ENCODE measurements around the gene CNR2. TPM values are rescaled to one million over a fixed set of nuclear protein-coding genes. Genes with fewer than 3 reads are reported as not detected.

The CNR2 gene
- total RNA-seq, 1 experiment from 2014 or later: not detected

- CTCF ChIA-PET: no interaction called here
- no peak overlapping the region for H3K27ac ChIP-seq (ENCODE audit: low read depth, low read length, poor library complexity, severe bottlenecking)
- no peaks in the 10 kb centered on the region for H3K27me3 ChIP-seq (replicated peaks; ENCODE audit: insufficient read depth, low read depth, low read length, poor library complexity)
- intact Hi-C loops (cut with micrococcal nuclease; ENCODE audit: unreplicated experiment): no loop called here
- BruUV-seq (replicated peaks): no TSS peak
- POLR2A ChIA-PET (ENCODE audit: low non-redundant PET): no interaction called here
- no peak for DNase-seq (ENCODE audit: low spot score)
- no peaks in the 10 kb centered on the region for H3K36me3 ChIP-seq (ENCODE audit: insufficient read depth, low read length, poor library complexity, severe bottlenecking)
- H3K9me3 ChIP-seq (ENCODE audit: low read depth, low read length, poor library complexity, severe bottlenecking): no peaks in the 10 kb centered on the region
- H3K4me3 ChIP-seq (ENCODE audit: low read depth, low read length, poor library complexity, severe bottlenecking): no peak overlapping the region
- no peaks in the 10 kb centered on the region for H3K4me1 ChIP-seq (ENCODE audit: insufficient read depth, low read length, poor library complexity, severe bottlenecking)
- TF ChIP-seq EZH2 (IDR thresholded peaks at IDR 0.05; ENCODE audit: borderline replicate concordance, low read depth, low read length, poor library complexity, severe bottlenecking): no peak
- TF ChIP-seq, protein P1, sequence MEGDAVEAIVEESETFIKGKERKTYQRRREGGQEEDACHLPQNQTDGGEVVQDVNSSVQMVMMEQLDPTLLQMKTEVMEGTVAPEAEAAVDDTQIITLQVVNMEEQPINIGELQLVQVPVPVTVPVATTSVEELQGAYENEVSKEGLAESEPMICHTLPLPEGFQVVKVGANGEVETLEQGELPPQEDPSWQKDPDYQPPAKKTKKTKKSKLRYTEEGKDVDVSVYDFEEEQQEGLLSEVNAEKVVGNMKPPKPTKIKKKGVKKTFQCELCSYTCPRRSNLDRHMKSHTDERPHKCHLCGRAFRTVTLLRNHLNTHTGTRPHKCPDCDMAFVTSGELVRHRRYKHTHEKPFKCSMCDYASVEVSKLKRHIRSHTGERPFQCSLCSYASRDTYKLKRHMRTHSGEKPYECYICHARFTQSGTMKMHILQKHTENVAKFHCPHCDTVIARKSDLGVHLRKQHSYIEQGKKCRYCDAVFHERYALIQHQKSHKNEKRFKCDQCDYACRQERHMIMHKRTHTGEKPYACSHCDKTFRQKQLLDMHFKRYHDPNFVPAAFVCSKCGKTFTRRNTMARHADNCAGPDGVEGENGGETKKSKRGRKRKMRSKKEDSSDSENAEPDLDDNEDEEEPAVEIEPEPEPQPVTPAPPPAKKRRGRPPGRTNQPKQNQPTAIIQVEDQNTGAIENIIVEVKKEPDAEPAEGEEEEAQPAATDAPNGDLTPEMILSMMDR (conservative IDR thresholded peaks at IDR 0.05; ENCODE audit: low read depth, low read length): no peak
Observed at GRCh38 chr1:23911921-23912320, 1.2 kb downstream of the CNR2 start.

DNA sequence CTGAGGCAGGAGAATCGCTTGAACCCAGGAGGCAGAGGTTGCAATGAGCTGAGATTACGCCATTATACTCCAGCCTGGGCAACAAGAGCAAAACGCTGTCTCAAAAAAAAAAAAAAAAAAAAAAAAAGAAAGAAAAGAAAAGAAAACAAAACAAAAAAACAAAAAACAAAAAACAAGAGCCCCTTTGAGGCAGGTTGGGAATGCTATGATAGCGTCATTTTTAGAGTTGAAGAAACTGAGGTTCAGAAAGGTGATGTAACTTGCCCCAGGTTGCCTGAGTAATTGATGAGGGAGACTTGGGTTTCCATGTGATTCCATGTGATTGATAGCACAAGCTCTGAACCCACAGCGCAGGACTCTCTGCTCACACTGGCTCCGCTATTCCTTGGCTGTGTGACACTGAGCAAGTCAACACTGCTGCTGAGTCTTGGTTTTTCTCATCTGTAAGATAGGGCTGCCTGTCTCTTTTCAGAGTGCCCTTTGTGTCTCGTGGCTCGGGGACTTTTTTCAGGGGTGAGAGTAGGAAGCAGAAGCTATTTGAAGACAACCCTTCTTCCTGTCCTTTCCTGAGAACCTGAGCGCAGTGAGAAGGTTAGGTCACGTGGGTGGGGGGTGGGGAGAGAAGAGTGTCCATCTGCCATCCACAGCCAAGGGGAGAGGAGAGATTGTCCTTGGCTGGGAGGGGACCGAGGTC is 2.5 kb downstream of the CNR2 start:
- TF ChIP-seq, protein P1 (conservative IDR thresholded peaks at IDR 0.05; ENCODE audit: low read depth, low read length): no peak
- TF ChIP-seq EZH2 (IDR thresholded peaks at IDR 0.05; ENCODE audit: borderline replicate concordance, low read depth, low read length, poor library complexity, severe bottlenecking): no peak
- POLR2A ChIA-PET (ENCODE audit: low non-redundant PET): no interaction called here
- intact Hi-C loops (cut with micrococcal nuclease; ENCODE audit: unreplicated experiment): no loop called here
- Histone ChIP-seq H3K27me3 (replicated peaks; ENCODE audit: insufficient read depth, low read depth, low read length, poor library complexity) (no peaks in the 10 kb centered on the region), H3K9me3 (ENCODE audit: low read depth, low read length, poor library complexity, severe bottlenecking) (no peaks in the 10 kb centered on the region), H3K36me3 (ENCODE audit: insufficient read depth, low read length, poor library complexity, severe bottlenecking) (no peaks in the 10 kb centered on the region), H3K4me1 (ENCODE audit: insufficient read depth, low read length, poor library complexity, severe bottlenecking) (no peaks in the 10 kb centered on the region), H3K27ac (ENCODE audit: low read depth, low read length, poor library complexity, severe bottlenecking) (no peak overlapping the region), H3K4me3 (ENCODE audit: low read depth, low read length, poor library complexity, severe bottlenecking) (no peak overlapping the region)
- CTCF ChIA-PET: no interaction called here
- no TSS peak for BruUV-seq (replicated peaks)
- DNase-seq (ENCODE audit: low spot score): no peak

- ChIA-PET POLR2A (ENCODE audit: low non-redundant PET) (interaction anchor here (0.6 kb wide), 1 partner anchor 78 kb away, joined by 3 read pairs; no protein-coding TSS in a partner anchor), CTCF (no interaction called here)
- no peak for DNase-seq (ENCODE audit: low spot score)
- Histone ChIP-seq H3K36me3 (ENCODE audit: insufficient read depth, low read length, poor library complexity, severe bottlenecking) (no peaks in the 10 kb centered on the region), H3K4me1 (ENCODE audit: insufficient read depth, low read length, poor library complexity, severe bottlenecking) (no peaks in the 10 kb centered on the region), H3K27me3 (replicated peaks; ENCODE audit: insufficient read depth, low read depth, low read length, poor library complexity) (no peaks in the 10 kb centered on the region), H3K9me3 (ENCODE audit: low read depth, low read length, poor library complexity, severe bottlenecking) (no peaks in the 10 kb centered on the region), H3K27ac (ENCODE audit: low read depth, low read length, poor library complexity, severe bottlenecking) (no peak overlapping the region), H3K4me3 (ENCODE audit: low read depth, low read length, poor library complexity, severe bottlenecking) (no peak overlapping the region)
- TF ChIP-seq EZH2 (IDR thresholded peaks at IDR 0.05; ENCODE audit: borderline replicate concordance, low read depth, low read length, poor library complexity, severe bottlenecking): no peak
- intact Hi-C loops (cut with micrococcal nuclease; ENCODE audit: unreplicated experiment): no loop called here
- BruUV-seq (replicated peaks): no TSS peak
Observed at GRCh38 chr1:23910144-23910543, 3.0 kb downstream of the CNR2 start.

DNA sequence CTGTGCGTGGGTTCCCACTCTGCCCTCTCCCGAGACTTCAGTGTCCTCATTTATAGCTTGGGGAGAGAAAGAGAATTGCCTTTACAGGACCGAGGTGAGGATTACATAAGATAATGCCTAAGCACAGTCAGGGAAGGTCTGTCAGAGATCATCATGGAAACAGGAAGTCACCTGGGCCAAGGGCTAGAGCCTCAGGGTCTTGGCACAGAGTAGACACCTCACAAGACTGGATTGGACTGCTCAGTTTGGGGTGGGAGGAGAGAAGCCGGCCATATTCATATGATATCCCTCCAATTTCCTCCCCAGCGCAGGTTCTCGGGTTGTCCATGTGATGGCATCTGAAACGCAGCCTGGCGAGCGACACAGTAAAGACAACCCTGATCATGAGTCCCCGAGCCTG is 3.8 kb downstream of the CNR2 start:
- no peaks in the 10 kb centered on the region for H3K36me3 ChIP-seq (ENCODE audit: insufficient read depth, low read length, poor library complexity, severe bottlenecking)
- H3K4me1 ChIP-seq (ENCODE audit: insufficient read depth, low read length, poor library complexity, severe bottlenecking): no peaks in the 10 kb centered on the region
- CTCF ChIA-PET: no interaction called here
- H3K27ac ChIP-seq (ENCODE audit: low read depth, low read length, poor library complexity, severe bottlenecking): no peak overlapping the region
- H3K4me3 ChIP-seq (ENCODE audit: low read depth, low read length, poor library complexity, severe bottlenecking): no peak overlapping the region
- DNase-seq (ENCODE audit: low spot score): no peak
- no peaks in the 10 kb centered on the region for H3K27me3 ChIP-seq (replicated peaks; ENCODE audit: insufficient read depth, low read depth, low read length, poor library complexity)
- no TSS peak for BruUV-seq (replicated peaks)
- TF ChIP-seq, protein P1 (conservative IDR thresholded peaks at IDR 0.05; ENCODE audit: low read depth, low read length): no peak
- no peak for TF ChIP-seq EZH2 (IDR thresholded peaks at IDR 0.05; ENCODE audit: borderline replicate concordance, low read depth, low read length, poor library complexity, severe bottlenecking)
- POLR2A ChIA-PET (ENCODE audit: low non-redundant PET): no interaction called here
- no peaks in the 10 kb centered on the region for H3K9me3 ChIP-seq (ENCODE audit: low read depth, low read length, poor library complexity, severe bottlenecking)
- intact Hi-C loops (cut with micrococcal nuclease; ENCODE audit: unreplicated experiment): no loop called here

Measured in A673 (cell line).